WTC11 (cell line): Measurements from ENCODE around the gene GUCA2B.

Experiments
- FOXP1 ChIP-seq: sonication (generic); formaldehyde crosslinking; IDR thresholded peaks from 2 replicates; pipeline ENCODE4 v1.8.0; 2022; ENCODE audit warnings: missing genetic modification reagents, mild to moderate bottlenecking, moderate library complexity, borderline replicate concordance
- SMAD4 ChIP-seq: sonication (generic); formaldehyde crosslinking; IDR thresholded peaks from 2 replicates; pipeline ENCODE4 v1.8.0; 2022; ENCODE audit warnings: mild to moderate bottlenecking, missing genetic modification reagents
- ZNF121 ChIP-seq: sonication (generic); formaldehyde crosslinking; IDR thresholded peaks from 2 replicates; pipeline ENCODE4 v1.8.0; 2023; ENCODE audit warnings: missing genetic modification reagents
- TF ChIP-seq, protein P1 (sequence below): sonication (generic); formaldehyde crosslinking; IDR thresholded peaks from 2 replicates; pipeline ENCODE4 v1.8.0; 2022; ENCODE audit warnings: mild to moderate bottlenecking, missing genetic modification reagents
- TF ChIP-seq, protein P2 (sequence below): sonication (generic); formaldehyde crosslinking; IDR thresholded peaks from 2 replicates; pipeline ENCODE4 v1.8.0; 2023; ENCODE audit warnings: missing genetic modification reagents
- TF ChIP-seq, protein P3 (sequence below): fragments of 200-600 bp; IDR thresholded peaks from 2 replicates; pipeline ENCODE4 v1.8.0; 2022; ENCODE audit warnings: antibody characterized with exemption
- TF ChIP-seq, protein P4 (sequence below): sonication (generic); formaldehyde crosslinking; IDR thresholded peaks from 2 replicates; pipeline ENCODE4 v1.8.1; 2022; ENCODE audit warnings: mild to moderate bottlenecking, missing genetic modification reagents, moderate library complexity, borderline replicate concordance
- TF ChIP-seq, protein P5 (sequence below): sonication (generic); formaldehyde crosslinking; IDR thresholded peaks from 2 replicates; pipeline ENCODE4 v1.8.0; 2022; ENCODE audit warnings: mild to moderate bottlenecking, missing genetic modification reagents
- TF ChIP-seq, protein P6 (sequence below): sonication (generic); formaldehyde crosslinking; IDR thresholded peaks from 2 replicates; pipeline ENCODE4 v1.8.0; 2022; ENCODE audit warnings: mild to moderate bottlenecking, missing genetic modification reagents
- TF ChIP-seq, protein P7 (sequence below): sonication (generic); formaldehyde crosslinking; IDR thresholded peaks from 2 replicates; pipeline ENCODE4 v1.8.0; 2023; ENCODE audit warnings: missing genetic modification reagents, mild to moderate bottlenecking, borderline replicate concordance
- TF ChIP-seq, protein P8 (sequence below): sonication (generic); formaldehyde crosslinking; IDR thresholded peaks from 2 replicates; pipeline ENCODE4 v1.8.1; 2022; ENCODE audit warnings: mild to moderate bottlenecking, moderate library complexity, missing genetic modification reagents
- TF ChIP-seq, protein P9 (sequence below): sonication (generic); formaldehyde crosslinking; IDR thresholded peaks from 2 replicates; pipeline ENCODE4 v1.8.1; 2023; ENCODE audit warnings: mild to moderate bottlenecking, missing genetic modification reagents, borderline replicate concordance

DNA sequence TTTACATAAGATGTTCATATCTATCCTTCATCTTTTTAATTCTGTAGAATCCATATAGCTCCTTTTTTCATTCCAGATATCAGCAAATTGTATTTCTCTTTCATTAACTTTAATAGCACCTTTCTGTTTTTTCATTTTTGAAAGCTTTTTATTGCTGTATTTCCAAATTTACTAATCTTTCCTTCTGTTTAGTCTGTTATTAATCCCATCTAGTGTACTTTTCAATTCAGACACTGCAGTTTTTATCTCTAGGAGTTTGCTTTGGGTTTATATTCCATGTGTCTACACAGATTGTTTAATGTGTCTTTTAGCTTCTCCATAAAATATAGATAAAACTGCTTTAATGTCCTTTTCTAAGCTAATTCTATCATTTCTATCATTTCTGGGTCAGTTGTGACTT, 48.8 kb downstream of the GUCA2B start:
- TF ChIP-seq, protein P1, sequence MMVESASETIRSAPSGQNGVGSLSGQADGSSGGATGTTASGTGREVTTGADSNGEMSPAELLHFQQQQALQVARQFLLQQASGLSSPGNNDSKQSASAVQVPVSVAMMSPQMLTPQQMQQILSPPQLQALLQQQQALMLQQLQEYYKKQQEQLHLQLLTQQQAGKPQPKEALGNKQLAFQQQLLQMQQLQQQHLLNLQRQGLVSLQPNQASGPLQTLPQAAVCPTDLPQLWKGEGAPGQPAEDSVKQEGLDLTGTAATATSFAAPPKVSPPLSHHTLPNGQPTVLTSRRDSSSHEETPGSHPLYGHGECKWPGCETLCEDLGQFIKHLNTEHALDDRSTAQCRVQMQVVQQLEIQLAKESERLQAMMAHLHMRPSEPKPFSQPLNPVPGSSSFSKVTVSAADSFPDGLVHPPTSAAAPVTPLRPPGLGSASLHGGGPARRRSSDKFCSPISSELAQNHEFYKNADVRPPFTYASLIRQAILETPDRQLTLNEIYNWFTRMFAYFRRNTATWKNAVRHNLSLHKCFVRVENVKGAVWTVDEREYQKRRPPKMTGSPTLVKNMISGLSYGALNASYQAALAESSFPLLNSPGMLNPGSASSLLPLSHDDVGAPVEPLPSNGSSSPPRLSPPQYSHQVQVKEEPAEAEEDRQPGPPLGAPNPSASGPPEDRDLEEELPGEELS (CRISPR knock-in tag), result no peak
- TF ChIP-seq ZNF121, result no peak
- TF ChIP-seq, protein P2, sequence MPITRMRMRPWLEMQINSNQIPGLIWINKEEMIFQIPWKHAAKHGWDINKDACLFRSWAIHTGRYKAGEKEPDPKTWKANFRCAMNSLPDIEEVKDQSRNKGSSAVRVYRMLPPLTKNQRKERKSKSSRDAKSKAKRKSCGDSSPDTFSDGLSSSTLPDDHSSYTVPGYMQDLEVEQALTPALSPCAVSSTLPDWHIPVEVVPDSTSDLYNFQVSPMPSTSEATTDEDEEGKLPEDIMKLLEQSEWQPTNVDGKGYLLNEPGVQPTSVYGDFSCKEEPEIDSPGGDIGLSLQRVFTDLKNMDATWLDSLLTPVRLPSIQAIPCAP (CRISPR knock-in tag), result no peak
- TF ChIP-seq, protein P3, sequence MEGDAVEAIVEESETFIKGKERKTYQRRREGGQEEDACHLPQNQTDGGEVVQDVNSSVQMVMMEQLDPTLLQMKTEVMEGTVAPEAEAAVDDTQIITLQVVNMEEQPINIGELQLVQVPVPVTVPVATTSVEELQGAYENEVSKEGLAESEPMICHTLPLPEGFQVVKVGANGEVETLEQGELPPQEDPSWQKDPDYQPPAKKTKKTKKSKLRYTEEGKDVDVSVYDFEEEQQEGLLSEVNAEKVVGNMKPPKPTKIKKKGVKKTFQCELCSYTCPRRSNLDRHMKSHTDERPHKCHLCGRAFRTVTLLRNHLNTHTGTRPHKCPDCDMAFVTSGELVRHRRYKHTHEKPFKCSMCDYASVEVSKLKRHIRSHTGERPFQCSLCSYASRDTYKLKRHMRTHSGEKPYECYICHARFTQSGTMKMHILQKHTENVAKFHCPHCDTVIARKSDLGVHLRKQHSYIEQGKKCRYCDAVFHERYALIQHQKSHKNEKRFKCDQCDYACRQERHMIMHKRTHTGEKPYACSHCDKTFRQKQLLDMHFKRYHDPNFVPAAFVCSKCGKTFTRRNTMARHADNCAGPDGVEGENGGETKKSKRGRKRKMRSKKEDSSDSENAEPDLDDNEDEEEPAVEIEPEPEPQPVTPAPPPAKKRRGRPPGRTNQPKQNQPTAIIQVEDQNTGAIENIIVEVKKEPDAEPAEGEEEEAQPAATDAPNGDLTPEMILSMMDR, result no peak
- TF ChIP-seq, protein P4, sequence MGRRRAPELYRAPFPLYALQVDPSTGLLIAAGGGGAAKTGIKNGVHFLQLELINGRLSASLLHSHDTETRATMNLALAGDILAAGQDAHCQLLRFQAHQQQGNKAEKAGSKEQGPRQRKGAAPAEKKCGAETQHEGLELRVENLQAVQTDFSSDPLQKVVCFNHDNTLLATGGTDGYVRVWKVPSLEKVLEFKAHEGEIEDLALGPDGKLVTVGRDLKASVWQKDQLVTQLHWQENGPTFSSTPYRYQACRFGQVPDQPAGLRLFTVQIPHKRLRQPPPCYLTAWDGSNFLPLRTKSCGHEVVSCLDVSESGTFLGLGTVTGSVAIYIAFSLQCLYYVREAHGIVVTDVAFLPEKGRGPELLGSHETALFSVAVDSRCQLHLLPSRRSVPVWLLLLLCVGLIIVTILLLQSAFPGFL, result no peak
- TF ChIP-seq, protein P5, sequence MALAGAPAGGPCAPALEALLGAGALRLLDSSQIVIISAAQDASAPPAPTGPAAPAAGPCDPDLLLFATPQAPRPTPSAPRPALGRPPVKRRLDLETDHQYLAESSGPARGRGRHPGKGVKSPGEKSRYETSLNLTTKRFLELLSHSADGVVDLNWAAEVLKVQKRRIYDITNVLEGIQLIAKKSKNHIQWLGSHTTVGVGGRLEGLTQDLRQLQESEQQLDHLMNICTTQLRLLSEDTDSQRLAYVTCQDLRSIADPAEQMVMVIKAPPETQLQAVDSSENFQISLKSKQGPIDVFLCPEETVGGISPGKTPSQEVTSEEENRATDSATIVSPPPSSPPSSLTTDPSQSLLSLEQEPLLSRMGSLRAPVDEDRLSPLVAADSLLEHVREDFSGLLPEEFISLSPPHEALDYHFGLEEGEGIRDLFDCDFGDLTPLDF (CRISPR knock-in tag), result no peak
- TF ChIP-seq, protein P6, sequence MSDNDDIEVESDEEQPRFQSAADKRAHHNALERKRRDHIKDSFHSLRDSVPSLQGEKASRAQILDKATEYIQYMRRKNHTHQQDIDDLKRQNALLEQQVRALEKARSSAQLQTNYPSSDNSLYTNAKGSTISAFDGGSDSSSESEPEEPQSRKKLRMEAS (CRISPR knock-in tag), result no peak
- TF ChIP-seq, protein P7, sequence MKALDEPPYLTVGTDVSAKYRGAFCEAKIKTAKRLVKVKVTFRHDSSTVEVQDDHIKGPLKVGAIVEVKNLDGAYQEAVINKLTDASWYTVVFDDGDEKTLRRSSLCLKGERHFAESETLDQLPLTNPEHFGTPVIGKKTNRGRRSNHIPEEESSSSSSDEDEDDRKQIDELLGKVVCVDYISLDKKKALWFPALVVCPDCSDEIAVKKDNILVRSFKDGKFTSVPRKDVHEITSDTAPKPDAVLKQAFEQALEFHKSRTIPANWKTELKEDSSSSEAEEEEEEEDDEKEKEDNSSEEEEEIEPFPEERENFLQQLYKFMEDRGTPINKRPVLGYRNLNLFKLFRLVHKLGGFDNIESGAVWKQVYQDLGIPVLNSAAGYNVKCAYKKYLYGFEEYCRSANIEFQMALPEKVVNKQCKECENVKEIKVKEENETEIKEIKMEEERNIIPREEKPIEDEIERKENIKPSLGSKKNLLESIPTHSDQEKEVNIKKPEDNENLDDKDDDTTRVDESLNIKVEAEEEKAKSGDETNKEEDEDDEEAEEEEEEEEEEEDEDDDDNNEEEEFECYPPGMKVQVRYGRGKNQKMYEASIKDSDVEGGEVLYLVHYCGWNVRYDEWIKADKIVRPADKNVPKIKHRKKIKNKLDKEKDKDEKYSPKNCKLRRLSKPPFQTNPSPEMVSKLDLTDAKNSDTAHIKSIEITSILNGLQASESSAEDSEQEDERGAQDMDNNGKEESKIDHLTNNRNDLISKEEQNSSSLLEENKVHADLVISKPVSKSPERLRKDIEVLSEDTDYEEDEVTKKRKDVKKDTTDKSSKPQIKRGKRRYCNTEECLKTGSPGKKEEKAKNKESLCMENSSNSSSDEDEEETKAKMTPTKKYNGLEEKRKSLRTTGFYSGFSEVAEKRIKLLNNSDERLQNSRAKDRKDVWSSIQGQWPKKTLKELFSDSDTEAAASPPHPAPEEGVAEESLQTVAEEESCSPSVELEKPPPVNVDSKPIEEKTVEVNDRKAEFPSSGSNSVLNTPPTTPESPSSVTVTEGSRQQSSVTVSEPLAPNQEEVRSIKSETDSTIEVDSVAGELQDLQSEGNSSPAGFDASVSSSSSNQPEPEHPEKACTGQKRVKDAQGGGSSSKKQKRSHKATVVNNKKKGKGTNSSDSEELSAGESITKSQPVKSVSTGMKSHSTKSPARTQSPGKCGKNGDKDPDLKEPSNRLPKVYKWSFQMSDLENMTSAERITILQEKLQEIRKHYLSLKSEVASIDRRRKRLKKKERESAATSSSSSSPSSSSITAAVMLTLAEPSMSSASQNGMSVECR (CRISPR knock-in tag), result no peak
- TF ChIP-seq, protein P8, sequence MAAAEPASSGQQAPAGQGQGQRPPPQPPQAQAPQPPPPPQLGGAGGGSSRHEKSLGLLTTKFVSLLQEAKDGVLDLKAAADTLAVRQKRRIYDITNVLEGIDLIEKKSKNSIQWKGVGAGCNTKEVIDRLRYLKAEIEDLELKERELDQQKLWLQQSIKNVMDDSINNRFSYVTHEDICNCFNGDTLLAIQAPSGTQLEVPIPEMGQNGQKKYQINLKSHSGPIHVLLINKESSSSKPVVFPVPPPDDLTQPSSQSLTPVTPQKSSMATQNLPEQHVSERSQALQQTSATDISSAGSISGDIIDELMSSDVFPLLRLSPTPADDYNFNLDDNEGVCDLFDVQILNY (CRISPR knock-in tag), result no peak
- no peak for TF ChIP-seq FOXP1
- no peak for TF ChIP-seq SMAD4
- TF ChIP-seq, protein P9, sequence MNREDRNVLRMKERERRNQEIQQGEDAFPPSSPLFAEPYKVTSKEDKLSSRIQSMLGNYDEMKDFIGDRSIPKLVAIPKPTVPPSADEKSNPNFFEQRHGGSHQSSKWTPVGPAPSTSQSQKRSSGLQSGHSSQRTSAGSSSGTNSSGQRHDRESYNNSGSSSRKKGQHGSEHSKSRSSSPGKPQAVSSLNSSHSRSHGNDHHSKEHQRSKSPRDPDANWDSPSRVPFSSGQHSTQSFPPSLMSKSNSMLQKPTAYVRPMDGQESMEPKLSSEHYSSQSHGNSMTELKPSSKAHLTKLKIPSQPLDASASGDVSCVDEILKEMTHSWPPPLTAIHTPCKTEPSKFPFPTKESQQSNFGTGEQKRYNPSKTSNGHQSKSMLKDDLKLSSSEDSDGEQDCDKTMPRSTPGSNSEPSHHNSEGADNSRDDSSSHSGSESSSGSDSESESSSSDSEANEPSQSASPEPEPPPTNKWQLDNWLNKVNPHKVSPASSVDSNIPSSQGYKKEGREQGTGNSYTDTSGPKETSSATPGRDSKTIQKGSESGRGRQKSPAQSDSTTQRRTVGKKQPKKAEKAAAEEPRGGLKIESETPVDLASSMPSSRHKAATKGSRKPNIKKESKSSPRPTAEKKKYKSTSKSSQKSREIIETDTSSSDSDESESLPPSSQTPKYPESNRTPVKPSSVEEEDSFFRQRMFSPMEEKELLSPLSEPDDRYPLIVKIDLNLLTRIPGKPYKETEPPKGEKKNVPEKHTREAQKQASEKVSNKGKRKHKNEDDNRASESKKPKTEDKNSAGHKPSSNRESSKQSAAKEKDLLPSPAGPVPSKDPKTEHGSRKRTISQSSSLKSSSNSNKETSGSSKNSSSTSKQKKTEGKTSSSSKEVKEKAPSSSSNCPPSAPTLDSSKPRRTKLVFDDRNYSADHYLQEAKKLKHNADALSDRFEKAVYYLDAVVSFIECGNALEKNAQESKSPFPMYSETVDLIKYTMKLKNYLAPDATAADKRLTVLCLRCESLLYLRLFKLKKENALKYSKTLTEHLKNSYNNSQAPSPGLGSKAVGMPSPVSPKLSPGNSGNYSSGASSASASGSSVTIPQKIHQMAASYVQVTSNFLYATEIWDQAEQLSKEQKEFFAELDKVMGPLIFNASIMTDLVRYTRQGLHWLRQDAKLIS (CRISPR knock-in tag), result no peak
